Measurements from ENCODE around the gene CFAP298. TPM values are rescaled to one million over a fixed set of nuclear protein-coding genes. Genes with fewer than 3 reads are reported as not detected.

CFAP298 gene
- total and polyA plus RNA-seq, 2 of the 13 experiments (the other 11 are each of a cell fraction or from before 2014, with no cell fraction given) = 21.2 to 62.2 TPM

- peak; percentile 85 for TF ChIP-seq POGK (CRISPR knock-in tag; conservative IDR thresholded peaks at IDR 0.05)
- TF ChIP-seq NR2F1 (CRISPR knock-in tag; IDR thresholded peaks at IDR 0.05) = peak; percentile 96
- no peak for TF ChIP-seq ZBTB39 (CRISPR knock-in tag; IDR thresholded peaks at IDR 0.05)
- TF ChIP-seq ZSCAN9 (CRISPR knock-in tag; IDR thresholded peaks at IDR 0.05; ENCODE audit: borderline replicate concordance) = no peak; the same call in 1 of the 2 replicates
- TF ChIP-seq ZNF670 (CRISPR knock-in tag; IDR thresholded peaks at IDR 0.05; ENCODE audit: borderline replicate concordance) = 0 out of 2 replicates have a peak, but pooled peaks have one; percentile 48
- TF ChIP-seq ZNF512B (CRISPR knock-in tag; IDR thresholded peaks at IDR 0.05; ENCODE audit: borderline replicate concordance) = no peak
- no peak for TF ChIP-seq KAT7 (CRISPR knock-in tag; IDR thresholded peaks at IDR 0.05; ENCODE audit: borderline replicate concordance)
- no peak for TF ChIP-seq NR1H2 (CRISPR knock-in tag; IDR thresholded peaks at IDR 0.05; ENCODE audit: borderline replicate concordance, low read depth)
- no peak for TF ChIP-seq ZNF333 (CRISPR knock-in tag; IDR thresholded peaks at IDR 0.05; ENCODE audit: borderline replicate concordance)
- TF ChIP-seq MAZ (IDR thresholded peaks at IDR 0.05; ENCODE audit: borderline replicate concordance, low read depth, low read length) = no peak
- TF ChIP-seq MAZ (CRISPR knock-in tag; IDR thresholded peaks at IDR 0.05; ENCODE audit: low read depth) = no peak; the same call in 1 of the 2 replicates
- 0 out of 2 replicates have a peak, but pooled peaks have one; percentile 55 for TF ChIP-seq MBD4 (IDR thresholded peaks at IDR 0.05; ENCODE audit: borderline replicate concordance, low read length)
- peak; percentile 100 for TF ChIP-seq GFI1 (CRISPR knock-in tag; IDR thresholded peaks at IDR 0.05; ENCODE audit: borderline replicate concordance)
- TF ChIP-seq ZNF335 (CRISPR knock-in tag; IDR thresholded peaks at IDR 0.05) = peak; percentile 73; the same call in 1 of the 2 replicates
- TF ChIP-seq ZNF740 (CRISPR knock-in tag; IDR thresholded peaks at IDR 0.05) = no peak
- peak; percentile 99 for TF ChIP-seq RXRA (CRISPR knock-in tag; IDR thresholded peaks at IDR 0.05)
- no peak for TF ChIP-seq ZNF235 (CRISPR knock-in tag; IDR thresholded peaks at IDR 0.05; ENCODE audit: borderline replicate concordance)
- no peak for TF ChIP-seq FOSL1 (CRISPR knock-in tag; IDR thresholded peaks at IDR 0.05; ENCODE audit: borderline replicate concordance)
- TF ChIP-seq CBX1 (IDR thresholded peaks at IDR 0.05; ENCODE audit: low read depth) = no peak
- peak; percentile 98 for TF ChIP-seq FOXA3 (CRISPR knock-in tag; IDR thresholded peaks at IDR 0.05)
- 0 out of 2 replicates have a peak, but pooled peaks have one; percentile 64 for TF ChIP-seq ZNF891 (CRISPR knock-in tag; IDR thresholded peaks at IDR 0.05)
- no peak for TF ChIP-seq SUZ12 (IDR thresholded peaks at IDR 0.05; ENCODE audit: low read depth, low read length)
- TF ChIP-seq ZNF660 (CRISPR knock-in tag; IDR thresholded peaks at IDR 0.05; ENCODE audit: borderline replicate concordance, low read depth) = no peak
- no peak for TF ChIP-seq ZSCAN12 (CRISPR knock-in tag; IDR thresholded peaks at IDR 0.05)
- TF ChIP-seq GATAD2A (CRISPR knock-in tag; IDR thresholded peaks at IDR 0.05) = peak; percentile 96
These were observed 19.2 kb downstream of the CFAP298 start (continued) for GRCh38 chr21:32592929-32593502.

Data from HepG2 (cell line).